K562 (cell line): ENCODE measurements around the gene DGCR2. TPM values are rescaled to one million over a fixed set of nuclear protein-coding genes. Genes with fewer than 3 reads are reported as not detected.
A peak's percentile ranks its signal among the peaks of the same experiment; 100 is the strongest.

Experiments used
- CREB1 ChIP-seq, 2 experiments: sonication (generic) in 1 of 2; formaldehyde crosslinking in 1 of 2; IDR thresholded peaks; 2 replicates each; pipeline versions ENCODE4 v1.6.1 to v1.8.0; 2012 to 2022; ENCODE audit warnings: inconsistent platforms in 1 of 2, mild to moderate bottlenecking in 1 of 2, missing genetic modification reagents in 1 of 2, moderate library complexity in 1 of 2
- HDAC6 ChIP-seq: IDR thresholded peaks from 2 replicates; pipeline ENCODE4 v1.6.1; 2012; ENCODE audit warnings: low read depth, mild to moderate bottlenecking, control low read depth, inconsistent platforms, low read length, moderate library complexity
- HNRNPUL1 ChIP-seq: fragments of 200-400 bp; formaldehyde crosslinking; IDR thresholded peaks from 2 replicates; pipeline ENCODE4 v1.6.1; 2017; ENCODE audit warnings: low read length
- NCOA4 ChIP-seq: fragments of 450-650 bp; IDR thresholded peaks from 2 replicates; pipeline ENCODE4 v1.6.1; 2018; ENCODE audit warnings: mild to moderate bottlenecking; ENCODE audit not compliant: partially characterized antibody
- NCOR1 ChIP-seq: fragments of 450-650 bp; IDR thresholded peaks from 2 replicates; pipeline ENCODE4 v1.6.1; 2016; ENCODE audit warnings: mild to moderate bottlenecking, moderate library complexity
- PCBP2 ChIP-seq: fragments of 200-400 bp; formaldehyde crosslinking; IDR thresholded peaks from 2 replicates; pipeline ENCODE4 v1.6.1; 2018; ENCODE audit warnings: low read length, low read depth, mild to moderate bottlenecking, moderate library complexity; ENCODE audit not compliant: poor library complexity, severe bottlenecking
- PRPF4 ChIP-seq: fragments of 200-400 bp; formaldehyde crosslinking; IDR thresholded peaks from one replicate; pipeline ENCODE4 v1.6.1; 2017; ENCODE audit warnings: low read length, low read depth, mild to moderate bottlenecking; ENCODE audit not compliant: insufficient read depth, poor library complexity, severe bottlenecking
- RAD51 ChIP-seq: fragments of 450-650 bp; IDR thresholded peaks from 2 replicates; pipeline ENCODE4 v1.7.1; 2016; ENCODE audit warnings: low read depth, mild to moderate bottlenecking, borderline replicate concordance
- RBM39 ChIP-seq: fragments of 200-400 bp; formaldehyde crosslinking; optimal IDR thresholded peaks from 2 replicates; pipeline ENCODE3; 2018; ENCODE audit warnings: low read depth, low read length
- ZNF449 ChIP-seq: fragments of 250-450 bp; sonication (Bioruptor Pico); IDR thresholded peaks from 2 replicates; pipeline ENCODE4 v1.8.0; 2022; ENCODE audit warnings: moderate library complexity, mild to moderate bottlenecking, inconsistent platforms
- polyA plus RNA-seq, 8 experiments: library from polyadenylated mRNA; depleted of rRNA in 4 of 8; stranded (reverse) in 5 of 8; unstranded in 3 of 8; fragments of >200 nt; fragmentation: Nextera tagmentation in 2 of 8; fragmentation: Illumina TruSeq in 1 of 8; extraction: Ambion mirVana in 2 of 8; extraction: Trizol in 1 of 8; gene quantifications; 2 replicates each; pipeline versions ENCODE4 v1.2.1 to v1.2.3, GENCODE V29; 2011 to 2014; ENCODE audit warnings: inconsistent platforms in 1 of 8, missing spikeins in 1 of 8
- total RNA-seq, 7 experiments: library from RNA; depleted of rRNA in 6 of 7; stranded (reverse); fragments of >200 nt in 6 of 7; fragmentation: Illumina TruSeq in 2 of 7; extraction: Trizol in 2 of 7; gene quantifications; 2 replicates each; pipeline versions ENCODE4 v1.2.1 to v1.2.3, GENCODE V29; 2011 to 2021; ENCODE audit warnings: low replicate concordance in 1 of 7
- TF ChIP-seq, protein P1 (sequence below), 3 experiments: fragments of 200-800 bp in 1 of 3; fragments of 250-450 bp in 1 of 3; fragments of 450-650 bp in 1 of 3; sonication (Bioruptor Pico) in 1 of 3; sonication (Bioruptor generic) in 1 of 3; formaldehyde crosslinking in 1 of 3; IDR thresholded peaks; 2 replicates each; pipeline versions ENCODE4 v1.6.1 to v1.8.0; 2016 to 2022; ENCODE audit warnings: mild to moderate bottlenecking in 2 of 3, missing genetic modification characterization in 2 of 3, missing compliant biosample characterization in 1 of 3, moderate library complexity in 1 of 3
- TF ChIP-seq, protein P2 (sequence below): fragments of 150-350 bp; IDR thresholded peaks from 2 replicates; pipeline ENCODE4 v1.6.1; 2014; ENCODE audit warnings: low read depth, mild to moderate bottlenecking, low read length, borderline replicate concordance
- TF ChIP-seq, protein P3 (sequence below): fragments of 250-450 bp; sonication (Bioruptor Pico); IDR thresholded peaks from 2 replicates; pipeline ENCODE4 v1.4.0; 2020; ENCODE audit warnings: mild to moderate bottlenecking, moderate library complexity, borderline replicate concordance

Gene DGCR2
- total and polyA plus RNA-seq, 9 of the 15 experiments (the other 6 are each of a cell fraction or from before 2014, with no cell fraction given) = 0.69 to 101 (median 56.4) TPM

GRCh38 chr22:19035474-19036228 lies 86.6 kb downstream of the DGCR2 start (continued):
- TF ChIP-seq PRPF4 = no peak
- TF ChIP-seq NCOA4 = no peak
- no peak for TF ChIP-seq ZNF449
- TF ChIP-seq HDAC6 = peak; percentile 85
- TF ChIP-seq, protein P1, sequence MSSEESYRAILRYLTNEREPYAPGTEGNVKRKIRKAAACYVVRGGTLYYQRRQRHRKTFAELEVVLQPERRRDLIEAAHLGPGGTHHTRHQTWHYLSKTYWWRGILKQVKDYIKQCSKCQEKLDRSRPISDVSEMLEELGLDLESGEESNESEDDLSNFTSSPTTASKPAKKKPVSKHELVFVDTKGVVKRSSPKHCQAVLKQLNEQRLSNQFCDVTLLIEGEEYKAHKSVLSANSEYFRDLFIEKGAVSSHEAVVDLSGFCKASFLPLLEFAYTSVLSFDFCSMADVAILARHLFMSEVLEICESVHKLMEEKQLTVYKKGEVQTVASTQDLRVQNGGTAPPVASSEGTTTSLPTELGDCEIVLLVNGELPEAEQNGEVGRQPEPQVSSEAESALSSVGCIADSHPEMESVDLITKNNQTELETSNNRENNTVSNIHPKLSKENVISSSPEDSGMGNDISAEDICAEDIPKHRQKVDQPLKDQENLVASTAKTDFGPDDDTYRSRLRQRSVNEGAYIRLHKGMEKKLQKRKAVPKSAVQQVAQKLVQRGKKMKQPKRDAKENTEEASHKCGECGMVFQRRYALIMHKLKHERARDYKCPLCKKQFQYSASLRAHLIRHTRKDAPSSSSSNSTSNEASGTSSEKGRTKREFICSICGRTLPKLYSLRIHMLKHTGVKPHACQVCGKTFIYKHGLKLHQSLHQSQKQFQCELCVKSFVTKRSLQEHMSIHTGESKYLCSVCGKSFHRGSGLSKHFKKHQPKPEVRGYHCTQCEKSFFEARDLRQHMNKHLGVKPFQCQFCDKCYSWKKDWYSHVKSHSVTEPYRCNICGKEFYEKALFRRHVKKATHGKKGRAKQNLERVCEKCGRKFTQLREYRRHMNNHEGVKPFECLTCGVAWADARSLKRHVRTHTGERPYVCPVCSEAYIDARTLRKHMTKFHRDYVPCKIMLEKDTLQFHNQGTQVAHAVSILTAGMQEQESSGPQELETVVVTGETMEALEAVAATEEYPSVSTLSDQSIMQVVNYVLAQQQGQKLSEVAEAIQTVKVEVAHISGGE (CRISPR knock-in tag; IDR thresholded peaks at IDR 0.05) = no peak
- no peak for TF ChIP-seq PCBP2
- no peak for TF ChIP-seq RAD51
- TF ChIP-seq, protein P2, sequence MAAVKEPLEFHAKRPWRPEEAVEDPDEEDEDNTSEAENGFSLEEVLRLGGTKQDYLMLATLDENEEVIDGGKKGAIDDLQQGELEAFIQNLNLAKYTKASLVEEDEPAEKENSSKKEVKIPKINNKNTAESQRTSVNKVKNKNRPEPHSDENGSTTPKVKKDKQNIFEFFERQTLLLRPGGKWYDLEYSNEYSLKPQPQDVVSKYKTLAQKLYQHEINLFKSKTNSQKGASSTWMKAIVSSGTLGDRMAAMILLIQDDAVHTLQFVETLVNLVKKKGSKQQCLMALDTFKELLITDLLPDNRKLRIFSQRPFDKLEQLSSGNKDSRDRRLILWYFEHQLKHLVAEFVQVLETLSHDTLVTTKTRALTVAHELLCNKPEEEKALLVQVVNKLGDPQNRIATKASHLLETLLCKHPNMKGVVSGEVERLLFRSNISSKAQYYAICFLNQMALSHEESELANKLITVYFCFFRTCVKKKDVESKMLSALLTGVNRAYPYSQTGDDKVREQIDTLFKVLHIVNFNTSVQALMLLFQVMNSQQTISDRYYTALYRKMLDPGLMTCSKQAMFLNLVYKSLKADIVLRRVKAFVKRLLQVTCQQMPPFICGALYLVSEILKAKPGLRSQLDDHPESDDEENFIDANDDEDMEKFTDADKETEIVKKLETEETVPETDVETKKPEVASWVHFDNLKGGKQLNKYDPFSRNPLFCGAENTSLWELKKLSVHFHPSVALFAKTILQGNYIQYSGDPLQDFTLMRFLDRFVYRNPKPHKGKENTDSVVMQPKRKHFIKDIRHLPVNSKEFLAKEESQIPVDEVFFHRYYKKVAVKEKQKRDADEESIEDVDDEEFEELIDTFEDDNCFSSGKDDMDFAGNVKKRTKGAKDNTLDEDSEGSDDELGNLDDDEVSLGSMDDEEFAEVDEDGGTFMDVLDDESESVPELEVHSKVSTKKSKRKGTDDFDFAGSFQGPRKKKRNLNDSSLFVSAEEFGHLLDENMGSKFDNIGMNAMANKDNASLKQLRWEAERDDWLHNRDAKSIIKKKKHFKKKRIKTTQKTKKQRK = no peak
- 0 out of 2 replicates have a peak, but pooled peaks have one; percentile 19 for TF ChIP-seq CREB1 (IDR thresholded peaks at IDR 0.05)
- 0 out of 2 replicates have a peak, but pooled peaks have one; percentile 45 for TF ChIP-seq CREB1 (CRISPR knock-in tag; IDR thresholded peaks at IDR 0.05)
- TF ChIP-seq, protein P3, sequence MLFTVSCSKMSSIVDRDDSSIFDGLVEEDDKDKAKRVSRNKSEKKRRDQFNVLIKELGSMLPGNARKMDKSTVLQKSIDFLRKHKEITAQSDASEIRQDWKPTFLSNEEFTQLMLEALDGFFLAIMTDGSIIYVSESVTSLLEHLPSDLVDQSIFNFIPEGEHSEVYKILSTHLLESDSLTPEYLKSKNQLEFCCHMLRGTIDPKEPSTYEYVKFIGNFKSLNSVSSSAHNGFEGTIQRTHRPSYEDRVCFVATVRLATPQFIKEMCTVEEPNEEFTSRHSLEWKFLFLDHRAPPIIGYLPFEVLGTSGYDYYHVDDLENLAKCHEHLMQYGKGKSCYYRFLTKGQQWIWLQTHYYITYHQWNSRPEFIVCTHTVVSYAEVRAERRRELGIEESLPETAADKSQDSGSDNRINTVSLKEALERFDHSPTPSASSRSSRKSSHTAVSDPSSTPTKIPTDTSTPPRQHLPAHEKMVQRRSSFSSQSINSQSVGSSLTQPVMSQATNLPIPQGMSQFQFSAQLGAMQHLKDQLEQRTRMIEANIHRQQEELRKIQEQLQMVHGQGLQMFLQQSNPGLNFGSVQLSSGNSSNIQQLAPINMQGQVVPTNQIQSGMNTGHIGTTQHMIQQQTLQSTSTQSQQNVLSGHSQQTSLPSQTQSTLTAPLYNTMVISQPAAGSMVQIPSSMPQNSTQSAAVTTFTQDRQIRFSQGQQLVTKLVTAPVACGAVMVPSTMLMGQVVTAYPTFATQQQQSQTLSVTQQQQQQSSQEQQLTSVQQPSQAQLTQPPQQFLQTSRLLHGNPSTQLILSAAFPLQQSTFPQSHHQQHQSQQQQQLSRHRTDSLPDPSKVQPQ (CRISPR knock-in tag) = no peak
- TF ChIP-seq NCOR1 = no peak
- TF ChIP-seq HNRNPUL1 = no peak
- no peak for TF ChIP-seq RBM39
